SK-N-MC (cell line): ENCODE data around the gene MADD.

Experiments
- EZH2 ChIP-seq: fragments of 200-600 bp; sonication (generic); IDR thresholded peaks from one replicate; pipeline ENCODE4 v1.6.1; 2017; ENCODE audit warnings: antibody characterized with exemption
- POLR2AphosphoS5 ChIP-seq: IDR thresholded peaks from 2 replicates; pipeline ENCODE4 v1.6.1; 2012; ENCODE audit warnings: mild to moderate bottlenecking, low read depth, low read length, borderline replicate concordance

DNA sequence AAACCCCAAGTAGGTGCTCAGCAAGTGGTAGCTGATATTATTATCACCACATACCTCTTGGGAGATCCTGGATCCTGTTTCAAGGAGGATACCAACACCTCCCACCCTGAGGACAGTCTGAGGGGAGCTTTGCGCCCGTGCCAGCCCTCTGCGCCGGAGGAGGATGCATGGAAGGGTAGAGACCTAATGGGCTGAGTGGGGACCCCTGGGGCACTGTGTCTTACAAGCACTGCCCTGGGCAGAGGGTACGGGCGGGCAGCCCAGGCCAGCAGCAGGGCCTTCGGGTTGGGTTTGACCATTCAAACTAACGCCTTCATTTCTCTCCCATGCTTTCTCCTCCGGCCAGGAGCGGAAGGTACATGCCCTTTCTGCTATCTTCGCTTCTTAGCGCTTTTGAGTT lies 56.3 kb downstream of the MADD start:
- TF ChIP-seq EZH2, result no peak
- TF ChIP-seq POLR2AphosphoS5, result no peak
